SJSA1 (cell line): ENCODE data around the gene PAXX. TPM values are rescaled to one million over a fixed set of nuclear protein-coding genes. Genes with fewer than 3 reads are reported as not detected.

Source experiments
- DNase-seq, 2 experiments: peaks; one replicate each; pipeline ENCODE4 v3.0.0-alpha.2; 2015 to 2020; ENCODE audit warnings: low spot score in 2 of 2, low read depth in 1 of 2
- H3K27ac ChIP-seq: fragments of 250-450 bp; sonication (Bioruptor Pico); 2 replicates; pipeline ENCODE4 v1.5.1; 2020; ENCODE audit warnings: mild to moderate bottlenecking, moderate library complexity
- H3K27me3 ChIP-seq: fragments of 250-450 bp; sonication (Bioruptor Pico); replicated peaks from 2 replicates; pipeline ENCODE4 v1.5.1; 2020; ENCODE audit warnings: mild to moderate bottlenecking, moderate library complexity
- H3K36me3 ChIP-seq: fragments of 250-450 bp; sonication (Bioruptor Pico); 2 replicates; pipeline ENCODE4 v1.5.1; 2020; ENCODE audit warnings: mild to moderate bottlenecking
- H3K4me1 ChIP-seq: fragments of 250-450 bp; sonication (Bioruptor Pico); replicated peaks from 2 replicates; pipeline ENCODE4 v1.6.1; 2021; ENCODE audit warnings: mild to moderate bottlenecking
- H3K4me3 ChIP-seq: fragments of 250-450 bp; sonication (Bioruptor Pico); 2 replicates; pipeline ENCODE4 v1.5.1; 2020; ENCODE audit warnings: mild to moderate bottlenecking
- H3K9me3 ChIP-seq: fragments of 250-450 bp; sonication (Bioruptor Pico); replicated peaks from 2 replicates; pipeline ENCODE4 v1.5.1; 2020; ENCODE audit warnings: mild to moderate bottlenecking
- total RNA-seq: library from RNA; depleted of rRNA; stranded (reverse); fragments of >200 nt; shearing (Covaris generic); gene quantifications from 2 replicates; pipeline ENCODE4 v1.2.3, GENCODE V29; 2014; rRNA removed

The PAXX gene
- 14.5 and 15.1 TPM in 2 replicates for total RNA-seq

DNA sequence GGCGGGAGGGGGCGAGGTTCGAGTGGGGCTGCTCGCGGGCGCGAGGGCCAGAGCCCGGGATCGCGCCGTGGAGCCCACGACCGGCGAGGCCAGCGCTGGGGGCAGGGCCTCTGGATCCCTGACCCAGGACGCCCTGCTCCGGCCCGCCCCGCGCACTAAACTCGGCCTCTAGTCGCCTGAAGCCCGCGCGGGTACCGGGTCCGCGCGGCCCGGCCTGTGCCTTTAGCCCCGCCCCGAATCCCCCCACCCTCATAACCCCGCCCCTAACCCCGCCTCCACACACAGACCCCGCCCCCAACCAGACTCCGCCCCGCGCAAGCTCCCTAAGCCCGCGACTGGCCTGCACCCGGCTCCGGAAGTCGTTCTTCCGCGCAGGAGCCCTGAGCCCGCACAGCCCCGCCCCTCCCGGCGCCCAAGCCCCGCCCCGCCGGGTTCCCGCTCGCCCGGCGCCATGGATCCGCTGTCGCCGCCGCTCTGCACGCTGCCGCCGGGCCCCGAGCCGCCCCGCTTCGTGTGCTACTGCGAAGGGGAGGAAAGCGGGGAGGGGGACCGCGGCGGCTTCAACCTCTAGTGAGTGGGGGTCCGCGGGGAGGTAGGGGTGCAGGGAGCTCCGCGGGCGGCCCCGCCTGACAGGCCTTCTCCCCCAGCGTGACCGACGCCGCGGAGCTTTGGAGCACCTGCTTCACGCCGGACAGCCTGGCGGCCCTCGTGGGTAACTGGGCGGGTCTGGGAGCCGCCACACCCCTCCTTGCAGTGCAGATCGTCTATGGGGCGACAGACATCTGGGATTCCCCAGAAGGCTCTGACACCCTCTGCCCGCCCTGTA is at the start of gene PAXX:
Gene PAXX, plus strand, starts transcription at position 430 of the 826 bp plus-strand sequence. Its CDS starts 22 bp downstream, at position 452.
- peak; percentile 37 to 74 for DNase-seq
- no peaks in the 10 kb centered on the region for H3K36me3 ChIP-seq
- H3K4me3 ChIP-seq: peak within 1 kb of the TSS; percentile 44
- no peak within 1 kb of the TSS for H3K27ac ChIP-seq
- peaks cover 23% of the 10 kb centered on the region for H3K4me1 ChIP-seq
- no peaks in the 10 kb centered on the region for H3K27me3 ChIP-seq
- H3K9me3 ChIP-seq: peaks cover 13% of the 10 kb centered on the region

- H3K9me3 ChIP-seq: no peaks in the 10 kb centered on the region; the same call in 1 of the 2 replicates
- peaks cover 55% of the 10 kb centered on the region for H3K36me3 ChIP-seq
- H3K27me3 ChIP-seq: no peaks in the 10 kb centered on the region
- peaks cover 24% of the 10 kb centered on the region for H3K4me1 ChIP-seq
- H3K4me3 ChIP-seq: peak overlapping the region; percentile 100
- DNase-seq: no peak
- no peak overlapping the region for H3K27ac ChIP-seq
These were observed 49.4 kb upstream of the PAXX start for GRCh38 chr9:136942881-136943230.

- no peaks in the 10 kb centered on the region; the same call in 1 of the 2 replicates for H3K9me3 ChIP-seq
- DNase-seq: no peak
- peak overlapping the region; percentile 100 for H3K4me3 ChIP-seq
These were observed 48.7 kb upstream of the PAXX start for GRCh38 chr9:136943291-136944211.

DNA sequence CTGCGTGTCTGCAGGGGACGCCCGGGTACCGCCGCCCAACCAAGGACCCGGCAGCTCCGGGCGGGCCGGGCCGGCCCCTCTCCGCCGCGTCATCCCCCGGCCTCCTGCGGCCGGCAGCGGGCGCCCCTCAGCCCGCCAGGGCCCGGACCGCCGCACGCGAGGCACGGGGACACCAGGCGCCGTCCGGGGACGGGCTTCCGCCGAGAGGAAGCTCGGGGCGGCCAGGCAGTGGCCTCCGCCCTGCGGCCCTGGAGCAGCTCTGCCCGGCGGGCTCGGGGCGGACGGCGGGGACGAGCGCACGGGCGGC is 48.1 kb upstream of the PAXX start:
- peak overlapping the region; percentile 85 for H3K27ac ChIP-seq
- H3K36me3 ChIP-seq: peaks cover 53% of the 10 kb centered on the region
- no peaks in the 10 kb centered on the region for H3K27me3 ChIP-seq
- DNase-seq: peak in 1 of 2 experiments; percentile 62
- H3K9me3 ChIP-seq: no peaks in the 10 kb centered on the region; the same call in 1 of the 2 replicates
- H3K4me1 ChIP-seq: peaks cover 30% of the 10 kb centered on the region
- peak overlapping the region; percentile 100 for H3K4me3 ChIP-seq

More at GRCh38 chr9:136943291-136944211, 48.7 kb upstream of the PAXX start:
- peak overlapping the region; percentile 85 for H3K27ac ChIP-seq
- H3K36me3 ChIP-seq: peaks cover 55% of the 10 kb centered on the region
- peaks cover 30% of the 10 kb centered on the region for H3K4me1 ChIP-seq
- H3K27me3 ChIP-seq: no peaks in the 10 kb centered on the region

- peak within 1 kb of the TSS; percentile 85 for H3K27ac ChIP-seq
- peaks cover 47% of the 10 kb centered on the region for H3K36me3 ChIP-seq
- DNase-seq: peak; percentile 82 to 93
- H3K9me3 ChIP-seq: no peaks in the 10 kb centered on the region; the same call in 1 of the 2 replicates
- peaks cover 33% of the 10 kb centered on the region for H3K4me1 ChIP-seq
- peak within 1 kb of the TSS; percentile 100 for H3K4me3 ChIP-seq
- no peaks in the 10 kb centered on the region for H3K27me3 ChIP-seq
These were observed 47.5 kb upstream of the PAXX start, which contains the start of the genes C8G and FBXW5 for GRCh38 chr9:136944519-136945332. C8G (plus strand) TSS chr9:136945243; CDS start chr9:136945321, 78 bp downstream. FBXW5 (minus strand) TSS chr9:136944738; CDS start chr9:136944083, 655 bp downstream.

- H3K4me3 ChIP-seq: no peak overlapping the region; the same call in 1 of the 2 replicates
- H3K36me3 ChIP-seq: peaks cover 39% of the 10 kb centered on the region
- H3K27me3 ChIP-seq: no peaks in the 10 kb centered on the region
- peaks cover 41% of the 10 kb centered on the region for H3K4me1 ChIP-seq
- no peak for DNase-seq
- H3K9me3 ChIP-seq: no peaks in the 10 kb centered on the region; the same call in none of the 2 replicates
- no peak overlapping the region for H3K27ac ChIP-seq
These were observed 46.6 kb upstream of the PAXX start for GRCh38 chr9:136945333-136946227.

DNA sequence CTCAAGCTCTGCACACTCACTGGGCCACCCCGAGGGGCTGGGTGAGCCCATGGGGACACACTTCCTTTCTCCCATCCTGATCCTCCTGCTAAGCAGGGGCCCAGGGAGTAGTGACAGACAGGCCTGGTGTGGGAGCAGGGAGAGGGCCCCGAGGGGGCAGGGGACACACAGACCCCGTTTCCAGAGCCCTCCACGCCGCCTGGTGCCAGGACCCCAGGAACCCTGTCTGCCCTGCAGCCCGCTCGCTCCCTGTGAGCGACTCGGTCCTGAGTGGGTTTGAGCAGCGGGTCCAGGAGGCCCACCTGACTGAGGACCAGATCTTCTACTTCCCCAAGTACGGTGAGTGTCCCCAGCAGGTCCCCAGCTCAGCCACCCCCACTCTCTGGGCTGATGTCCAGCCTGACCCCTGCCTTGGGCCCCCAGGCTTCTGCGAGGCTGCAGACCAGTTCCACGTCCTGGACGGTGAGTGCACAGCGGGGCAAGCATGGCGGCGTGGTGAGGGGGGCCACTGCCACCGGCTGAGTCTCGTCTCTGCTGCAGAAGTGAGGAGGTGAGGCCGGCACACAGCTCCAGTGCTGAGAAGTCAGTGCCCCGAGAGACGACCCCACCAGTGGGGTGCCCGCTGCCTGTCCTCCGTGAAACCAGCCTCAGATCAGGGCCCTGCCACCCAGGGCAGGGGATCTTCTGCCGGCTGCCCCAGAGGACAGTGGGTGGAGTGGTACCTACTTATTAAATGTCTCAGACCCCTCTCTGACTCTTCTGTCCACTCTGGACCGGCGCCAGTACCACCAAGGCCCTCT is 45.8 kb upstream of the PAXX start:
- DNase-seq: no peak
- H3K27ac ChIP-seq: no peak overlapping the region
- peaks cover 30% of the 10 kb centered on the region for H3K36me3 ChIP-seq
- H3K27me3 ChIP-seq: no peaks in the 10 kb centered on the region
- H3K4me3 ChIP-seq: no peak overlapping the region
- no peaks in the 10 kb centered on the region; the same call in none of the 2 replicates for H3K9me3 ChIP-seq
- H3K4me1 ChIP-seq: peaks cover 42% of the 10 kb centered on the region

GRCh38 chr9:136947028-136947891 is 45.0 kb upstream of the PAXX start:
- Histone ChIP-seq H3K4me1 (peaks cover 42% of the 10 kb centered on the region), H3K9me3 (no peaks in the 10 kb centered on the region; the same call in none of the 2 replicates), H3K4me3 (no peak overlapping the region), H3K27ac (no peak overlapping the region), H3K27me3 (no peaks in the 10 kb centered on the region), H3K36me3 (peaks cover 22% of the 10 kb centered on the region)
- DNase-seq: no peak

DNA sequence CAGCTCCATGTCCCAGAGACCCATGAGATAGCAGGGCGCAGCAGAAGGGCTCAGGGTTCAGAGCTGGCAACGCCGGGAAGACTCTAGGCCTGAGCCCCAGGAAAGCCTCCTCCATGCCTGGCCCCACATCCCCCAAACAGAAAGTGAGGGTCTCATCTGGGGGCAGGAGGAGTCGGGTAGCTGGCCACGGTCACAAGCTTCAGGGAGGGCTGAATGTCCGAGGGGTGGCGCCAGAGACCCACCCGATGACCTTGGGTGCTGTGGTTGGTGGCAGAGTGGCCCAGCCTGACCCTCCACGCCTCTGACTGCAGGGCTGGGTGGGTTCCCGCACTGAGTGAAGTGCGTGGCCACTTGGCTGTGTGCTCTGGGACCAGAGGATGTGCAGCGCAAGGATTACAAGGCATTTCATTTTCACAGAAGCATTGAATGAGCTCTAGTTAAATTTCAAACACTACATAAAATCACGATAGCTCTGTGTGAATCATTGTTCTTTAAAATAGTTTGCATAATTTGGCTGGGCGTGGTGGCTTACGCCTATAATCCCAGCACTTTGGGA is 44.2 kb upstream of the PAXX start:
- peak in 1 of 2 experiments; percentile 14 for DNase-seq

GRCh38 chr9:136949239-136949816 is 42.9 kb upstream of the PAXX start:
- Histone ChIP-seq H3K27ac (no peak overlapping the region), H3K36me3 (peaks cover 1% of the 10 kb centered on the region), H3K9me3 (no peaks in the 10 kb centered on the region; the same call in none of the 2 replicates), H3K4me1 (peaks cover 25% of the 10 kb centered on the region), H3K4me3 (peak overlapping the region; percentile 33), H3K27me3 (no peaks in the 10 kb centered on the region)
- no peak for DNase-seq

More for the DNA sequence above, 44.2 kb upstream of the PAXX start:
- peaks cover 14% of the 10 kb centered on the region for H3K36me3 ChIP-seq
- no peak overlapping the region for H3K27ac ChIP-seq
- H3K9me3 ChIP-seq: no peaks in the 10 kb centered on the region; the same call in none of the 2 replicates
- H3K4me1 ChIP-seq: peaks cover 38% of the 10 kb centered on the region
- no peaks in the 10 kb centered on the region for H3K27me3 ChIP-seq
- H3K4me3 ChIP-seq: no peak overlapping the region
